HG03045 (cell line): ENCODE results near the gene POLR1G.

Experiments
- ATAC-seq: cut with Tn5 transposase; IDR thresholded peaks from one replicate; pipeline ENCODE4 v1.9.1; 2021; ENCODE audit warnings: mild to moderate bottlenecking, moderate library complexity; ENCODE audit not compliant: unreplicated experiment

The POLR1G gene

GRCh38 chr19:45443462-45444317 lies 37.2 kb downstream of the POLR1G start:
- ATAC-seq: no peak

GRCh38 chr19:45444318-45445041 lies 38.0 kb downstream of the POLR1G start:
- ATAC-seq: peak; percentile 48

- no peak for ATAC-seq
Measured at GRCh38 chr19:45445139-45445538, 38.7 kb downstream of the POLR1G start.

- ATAC-seq: no peak
Measured at GRCh38 chr19:45446295-45446694, 39.9 kb downstream of the POLR1G start.

GRCh38 chr19:45446944-45447343 lies 40.5 kb downstream of the POLR1G start:
- ATAC-seq: no peak

- no peak for ATAC-seq
Measured at GRCh38 chr19:45448425-45448756, 41.9 kb downstream of the POLR1G start.

- ATAC-seq: no peak
Measured at GRCh38 chr19:45448887-45449299, 42.4 kb downstream of the POLR1G start.

- peak; percentile 4 for ATAC-seq
Measured at GRCh38 chr19:45450012-45450333, 43.5 kb downstream of the POLR1G start.

- ATAC-seq: no peak
Measured at GRCh38 chr19:45451131-45451849, 44.8 kb downstream of the POLR1G start.

- no peak for ATAC-seq
Measured at GRCh38 chr19:45451850-45452387, 45.5 kb downstream of the POLR1G start.

GRCh38 chr19:45455707-45456499 lies 49.5 kb downstream of the POLR1G start:
- no peak for ATAC-seq

GRCh38 chr19:45456500-45456815 lies 50.0 kb downstream of the POLR1G start:
- ATAC-seq: no peak

GRCh38 chr19:45457776-45458175 lies 51.3 kb downstream of the POLR1G start:
- no peak for ATAC-seq
